ENCODE measurements around the gene USH2A.

DNA sequence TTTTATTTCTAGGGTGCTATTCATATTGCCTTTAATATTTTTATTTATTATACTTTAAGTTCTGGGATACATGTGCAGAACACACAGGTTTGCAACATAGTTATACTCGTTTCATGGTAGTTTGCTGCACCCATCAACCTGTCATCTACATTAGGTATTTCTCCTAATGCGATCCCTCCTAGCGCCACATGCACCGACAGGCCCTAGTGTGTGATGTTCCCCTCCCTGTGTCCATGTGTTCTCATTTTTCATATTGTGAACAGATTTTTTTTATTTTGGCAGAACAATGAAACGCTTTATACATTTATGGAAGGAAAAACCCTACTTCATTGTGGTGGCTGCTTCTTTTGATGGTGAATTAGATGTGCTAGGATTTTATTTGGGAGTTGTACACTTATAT, 14.4 kb upstream of the USH2A start:
- no peak for TF ChIP-seq ZFP36 (IDR thresholded peaks at IDR 0.05; ENCODE audit: borderline replicate concordance, partially characterized antibody)
- no peak for TF ChIP-seq POLR2A (IDR thresholded peaks at IDR 0.05; ENCODE audit: low read length)
- TF ChIP-seq, protein P1, sequence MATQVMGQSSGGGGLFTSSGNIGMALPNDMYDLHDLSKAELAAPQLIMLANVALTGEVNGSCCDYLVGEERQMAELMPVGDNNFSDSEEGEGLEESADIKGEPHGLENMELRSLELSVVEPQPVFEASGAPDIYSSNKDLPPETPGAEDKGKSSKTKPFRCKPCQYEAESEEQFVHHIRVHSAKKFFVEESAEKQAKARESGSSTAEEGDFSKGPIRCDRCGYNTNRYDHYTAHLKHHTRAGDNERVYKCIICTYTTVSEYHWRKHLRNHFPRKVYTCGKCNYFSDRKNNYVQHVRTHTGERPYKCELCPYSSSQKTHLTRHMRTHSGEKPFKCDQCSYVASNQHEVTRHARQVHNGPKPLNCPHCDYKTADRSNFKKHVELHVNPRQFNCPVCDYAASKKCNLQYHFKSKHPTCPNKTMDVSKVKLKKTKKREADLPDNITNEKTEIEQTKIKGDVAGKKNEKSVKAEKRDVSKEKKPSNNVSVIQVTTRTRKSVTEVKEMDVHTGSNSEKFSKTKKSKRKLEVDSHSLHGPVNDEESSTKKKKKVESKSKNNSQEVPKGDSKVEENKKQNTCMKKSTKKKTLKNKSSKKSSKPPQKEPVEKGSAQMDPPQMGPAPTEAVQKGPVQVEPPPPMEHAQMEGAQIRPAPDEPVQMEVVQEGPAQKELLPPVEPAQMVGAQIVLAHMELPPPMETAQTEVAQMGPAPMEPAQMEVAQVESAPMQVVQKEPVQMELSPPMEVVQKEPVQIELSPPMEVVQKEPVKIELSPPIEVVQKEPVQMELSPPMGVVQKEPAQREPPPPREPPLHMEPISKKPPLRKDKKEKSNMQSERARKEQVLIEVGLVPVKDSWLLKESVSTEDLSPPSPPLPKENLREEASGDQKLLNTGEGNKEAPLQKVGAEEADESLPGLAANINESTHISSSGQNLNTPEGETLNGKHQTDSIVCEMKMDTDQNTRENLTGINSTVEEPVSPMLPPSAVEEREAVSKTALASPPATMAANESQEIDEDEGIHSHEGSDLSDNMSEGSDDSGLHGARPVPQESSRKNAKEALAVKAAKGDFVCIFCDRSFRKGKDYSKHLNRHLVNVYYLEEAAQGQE (IDR thresholded peaks at IDR 0.05), result no peak
- TF ChIP-seq, protein P2, sequence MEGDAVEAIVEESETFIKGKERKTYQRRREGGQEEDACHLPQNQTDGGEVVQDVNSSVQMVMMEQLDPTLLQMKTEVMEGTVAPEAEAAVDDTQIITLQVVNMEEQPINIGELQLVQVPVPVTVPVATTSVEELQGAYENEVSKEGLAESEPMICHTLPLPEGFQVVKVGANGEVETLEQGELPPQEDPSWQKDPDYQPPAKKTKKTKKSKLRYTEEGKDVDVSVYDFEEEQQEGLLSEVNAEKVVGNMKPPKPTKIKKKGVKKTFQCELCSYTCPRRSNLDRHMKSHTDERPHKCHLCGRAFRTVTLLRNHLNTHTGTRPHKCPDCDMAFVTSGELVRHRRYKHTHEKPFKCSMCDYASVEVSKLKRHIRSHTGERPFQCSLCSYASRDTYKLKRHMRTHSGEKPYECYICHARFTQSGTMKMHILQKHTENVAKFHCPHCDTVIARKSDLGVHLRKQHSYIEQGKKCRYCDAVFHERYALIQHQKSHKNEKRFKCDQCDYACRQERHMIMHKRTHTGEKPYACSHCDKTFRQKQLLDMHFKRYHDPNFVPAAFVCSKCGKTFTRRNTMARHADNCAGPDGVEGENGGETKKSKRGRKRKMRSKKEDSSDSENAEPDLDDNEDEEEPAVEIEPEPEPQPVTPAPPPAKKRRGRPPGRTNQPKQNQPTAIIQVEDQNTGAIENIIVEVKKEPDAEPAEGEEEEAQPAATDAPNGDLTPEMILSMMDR (IDR thresholded peaks at IDR 0.05), result no peak
- no peak for TF ChIP-seq CEBPB (IDR thresholded peaks at IDR 0.05)
- TF ChIP-seq, protein P3, sequence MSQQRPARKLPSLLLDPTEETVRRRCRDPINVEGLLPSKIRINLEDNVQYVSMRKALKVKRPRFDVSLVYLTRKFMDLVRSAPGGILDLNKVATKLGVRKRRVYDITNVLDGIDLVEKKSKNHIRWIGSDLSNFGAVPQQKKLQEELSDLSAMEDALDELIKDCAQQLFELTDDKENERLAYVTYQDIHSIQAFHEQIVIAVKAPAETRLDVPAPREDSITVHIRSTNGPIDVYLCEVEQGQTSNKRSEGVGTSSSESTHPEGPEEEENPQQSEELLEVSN (IDR thresholded peaks at IDR 0.05; ENCODE audit: borderline replicate concordance, low read depth), result no peak
- TF ChIP-seq RCOR1 (IDR thresholded peaks at IDR 0.05; ENCODE audit: low read depth, low read length), result no peak
- no peak for TF ChIP-seq JUNB (IDR thresholded peaks at IDR 0.05)
- no peak for TF ChIP-seq NFE2L2 (conservative IDR thresholded peaks at IDR 0.05; ENCODE audit: low read length)
- no peak for TF ChIP-seq RNF2 (IDR thresholded peaks at IDR 0.05; ENCODE audit: borderline replicate concordance, low read depth)
- TF ChIP-seq, protein P4, sequence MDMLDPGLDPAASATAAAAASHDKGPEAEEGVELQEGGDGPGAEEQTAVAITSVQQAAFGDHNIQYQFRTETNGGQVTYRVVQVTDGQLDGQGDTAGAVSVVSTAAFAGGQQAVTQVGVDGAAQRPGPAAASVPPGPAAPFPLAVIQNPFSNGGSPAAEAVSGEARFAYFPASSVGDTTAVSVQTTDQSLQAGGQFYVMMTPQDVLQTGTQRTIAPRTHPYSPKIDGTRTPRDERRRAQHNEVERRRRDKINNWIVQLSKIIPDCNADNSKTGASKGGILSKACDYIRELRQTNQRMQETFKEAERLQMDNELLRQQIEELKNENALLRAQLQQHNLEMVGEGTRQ (IDR thresholded peaks at IDR 0.05), result no peak
